Neural cell (in vitro differentiated cells): ENCODE data around the gene RBM19.

Source experiments
- CTCF ChIP-seq: fragments of 450-650 bp; IDR thresholded peaks from 2 replicates; pipeline ENCODE4 v1.5.1; 2014; ENCODE audit warnings: antibody characterized with exemption, mild to moderate bottlenecking, moderate library complexity; ENCODE audit not compliant: poor library complexity, severe bottlenecking
- EP300 ChIP-seq: fragments of 450-650 bp; conservative IDR thresholded peaks from 2 replicates; pipeline ENCODE4 v1.6.1; 2014; ENCODE audit warnings: antibody characterized with exemption, mild to moderate bottlenecking, moderate library complexity; ENCODE audit not compliant: poor library complexity, severe bottlenecking
- MXI1 ChIP-seq: fragments of 450-650 bp; conservative IDR thresholded peaks from 2 replicates; pipeline ENCODE4 v1.6.1; 2014; ENCODE audit warnings: antibody characterized with exemption, mild to moderate bottlenecking; ENCODE audit not compliant: poor library complexity, severe bottlenecking
- POLR2AphosphoS5 ChIP-seq: IDR thresholded peaks from 2 replicates; pipeline ENCODE4 v1.6.1; 2012
- RAD21 ChIP-seq: fragments of 450-650 bp; conservative IDR thresholded peaks from 2 replicates; pipeline ENCODE4 v1.6.1; 2014; ENCODE audit warnings: antibody characterized with exemption, mild to moderate bottlenecking, moderate library complexity
- REST ChIP-seq: IDR thresholded peaks from 2 replicates; pipeline ENCODE4 v1.6.1; 2012; ENCODE audit warnings: borderline replicate concordance

GRCh38 chr12:114003286-114003685, 37.2 kb upstream of the RBM19 start:
- TF ChIP-seq CTCF (no peak), EP300 (no peak), REST (no peak), MXI1 (no peak), POLR2AphosphoS5 (no peak), RAD21 (no peak)
